ENCODE measurements around the gene SNRPN.
A peak's percentile ranks its signal among the peaks of the same experiment; 100 is the strongest.
"Not testable (repeated sequence)": the region's sequence is repeated elsewhere in the genome, so short reads cannot be mapped to it uniquely, and the experiment has no call there.

The SNRPN gene

GRCh38 chr15:24954783-24955530 lies at the start of gene SNRPN, which contains the start of gene SNURF:
TSS of gene SNRPN (plus strand) at chr15:24954987. CDS start at chr15:24974454, 19,467 bp downstream.
TSS of gene SNURF (plus strand) at chr15:24954987. CDS start at chr15:24955049, 62 bp downstream.
- DNase-seq: peak; percentile 53

GRCh38 chr15:24916305-24917009 lies 38.3 kb upstream of the SNRPN start:
- no peak for DNase-seq

GRCh38 chr15:24917431-24917830 lies 37.4 kb upstream of the SNRPN start:
- no peak for DNase-seq

DNA sequence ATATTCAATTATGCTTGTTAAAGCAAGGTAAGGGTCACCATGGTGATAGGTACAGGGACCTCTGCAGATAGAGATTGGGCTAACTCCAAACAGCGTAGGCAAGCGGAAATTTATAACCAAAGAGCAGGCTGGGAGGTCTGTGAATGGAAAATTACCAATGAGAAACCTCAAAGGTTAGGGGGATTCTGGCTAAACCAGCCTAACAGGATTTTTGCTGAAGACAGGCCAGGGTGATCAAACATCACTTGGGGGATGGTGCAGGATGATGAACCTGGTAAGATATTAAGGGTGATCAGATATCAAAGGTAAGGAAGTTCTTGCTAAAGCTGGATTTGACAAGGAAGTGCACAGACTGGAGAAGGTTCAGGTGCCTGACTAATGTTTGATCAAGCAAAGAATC lies 35.3 kb upstream of the SNRPN start:
- DNase-seq: no peak

DNA sequence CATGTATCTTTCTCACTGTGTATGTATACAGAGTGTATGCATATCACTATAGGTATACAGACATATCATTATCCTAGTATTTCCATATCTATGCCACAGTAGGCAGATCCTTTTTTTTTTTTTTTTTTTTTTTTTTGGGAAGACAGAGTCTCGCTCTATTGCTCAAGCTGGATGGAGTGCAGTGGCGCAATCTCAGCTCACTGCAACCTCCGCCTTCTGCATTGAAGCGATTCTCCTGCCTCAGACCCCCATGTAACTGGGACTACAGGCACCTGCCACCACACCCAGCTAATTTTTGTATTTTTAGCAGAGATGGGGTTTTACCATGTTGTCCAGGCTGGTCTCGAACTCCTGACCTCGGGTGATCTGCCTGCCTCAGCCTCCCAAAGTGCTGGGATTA lies 32.0 kb upstream of the SNRPN start:
- not testable (repeated sequence) for DNase-seq

DNA sequence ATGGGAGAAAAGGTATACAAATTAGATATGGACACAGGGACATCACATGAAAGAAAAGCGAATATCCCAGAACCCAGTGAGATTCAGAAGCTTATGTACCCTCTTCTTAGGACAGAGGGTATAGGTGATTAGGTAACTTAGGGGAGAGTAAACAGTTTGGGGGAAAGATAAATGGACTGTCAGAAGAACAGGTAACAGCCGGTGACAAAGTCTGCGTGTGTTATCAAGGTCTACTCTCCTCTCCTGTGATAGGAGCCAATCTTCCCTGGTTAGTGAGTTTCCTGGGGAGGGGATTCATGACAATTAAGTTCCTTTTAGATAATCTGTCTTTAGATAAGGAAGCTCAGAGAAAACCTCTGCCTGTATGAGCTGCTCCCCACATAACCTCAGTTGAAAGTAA lies 30.6 kb upstream of the SNRPN start:
- DNase-seq: no peak

DNA sequence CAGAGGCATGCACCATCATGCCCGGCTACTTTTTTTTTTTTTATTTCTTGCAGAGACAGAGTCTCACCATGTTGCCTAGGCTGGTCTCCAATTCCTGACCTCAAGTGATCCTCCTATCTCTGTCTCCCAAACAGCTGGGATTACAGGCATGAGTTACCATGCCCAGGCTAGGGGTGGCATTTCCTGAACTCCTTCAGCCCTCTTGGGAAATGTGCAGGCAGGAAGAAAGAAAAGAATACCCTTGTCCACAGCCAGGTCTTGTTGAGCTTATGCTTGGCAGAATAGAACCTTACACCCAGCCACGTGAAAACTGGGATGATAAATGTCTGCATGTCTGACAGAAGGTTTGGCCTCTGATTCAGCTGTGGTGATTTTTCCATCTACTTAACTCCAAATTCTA lies 30.2 kb upstream of the SNRPN start:
- DNase-seq: no peak

DNA sequence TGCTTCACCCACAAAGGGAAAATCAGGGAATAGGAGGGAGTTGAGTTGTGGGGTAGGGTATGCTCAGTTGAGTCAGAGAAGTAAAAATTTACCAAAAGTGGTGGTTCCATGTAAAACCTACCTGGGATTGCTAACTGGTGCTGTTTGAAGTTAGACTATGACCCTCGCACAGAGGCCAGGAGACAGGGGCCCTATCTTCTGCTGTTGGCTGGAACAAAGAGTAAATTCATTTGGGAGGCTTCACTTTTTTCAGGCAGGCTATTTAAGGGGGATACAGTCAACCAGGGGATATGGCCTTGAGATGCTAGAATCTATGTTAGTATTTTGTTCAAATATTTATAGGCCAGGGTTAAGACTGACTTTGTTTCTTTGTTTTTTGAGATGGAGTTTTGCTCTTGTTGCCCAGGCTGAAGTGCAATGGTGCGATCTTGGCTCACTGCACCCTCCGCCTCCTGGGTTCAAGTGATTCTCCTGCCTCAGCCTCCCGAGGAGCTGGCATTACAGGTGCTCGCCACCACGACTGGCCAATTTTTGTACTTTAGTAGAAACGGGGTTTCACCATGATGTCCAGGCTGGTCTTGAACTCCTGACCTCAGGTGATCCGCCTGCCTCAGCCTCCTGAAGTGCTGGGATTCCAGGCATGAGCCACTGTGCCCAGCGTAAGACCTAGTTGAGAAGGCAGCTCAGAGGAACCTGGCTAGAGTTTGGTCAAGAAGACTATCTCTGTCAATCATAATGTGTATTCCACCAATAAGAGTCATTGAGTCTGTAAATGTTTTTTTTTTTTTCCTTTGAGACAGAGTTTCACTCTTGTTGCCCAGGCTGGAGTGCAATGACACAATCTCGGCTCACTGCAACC lies 22.7 kb upstream of the SNRPN start:
- DNase-seq: not testable (repeated sequence)

DNA sequence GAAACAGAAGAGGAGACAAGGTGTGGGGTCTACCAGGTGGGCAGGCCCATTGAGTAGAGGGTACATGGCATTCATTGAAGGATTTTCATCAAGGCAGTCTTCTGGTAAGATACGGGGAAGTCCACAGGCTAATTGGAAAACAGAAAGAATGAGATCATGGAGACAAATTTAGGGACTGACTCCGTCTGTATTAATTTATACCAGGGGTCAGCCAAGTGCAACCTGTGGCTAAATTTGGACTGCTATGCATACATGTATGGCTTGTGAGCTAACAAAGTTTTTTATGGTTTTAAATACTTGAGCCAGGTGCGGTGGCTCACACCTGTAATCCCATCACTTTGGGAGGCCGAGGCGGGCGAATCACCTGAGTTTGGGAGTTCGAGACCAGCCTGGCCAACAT lies 21.1 kb upstream of the SNRPN start:
- DNase-seq: no peak

- not testable (repeated sequence) for DNase-seq
Observed at GRCh38 chr15:24938224-24938623, 16.6 kb upstream of the SNRPN start.

DNA sequence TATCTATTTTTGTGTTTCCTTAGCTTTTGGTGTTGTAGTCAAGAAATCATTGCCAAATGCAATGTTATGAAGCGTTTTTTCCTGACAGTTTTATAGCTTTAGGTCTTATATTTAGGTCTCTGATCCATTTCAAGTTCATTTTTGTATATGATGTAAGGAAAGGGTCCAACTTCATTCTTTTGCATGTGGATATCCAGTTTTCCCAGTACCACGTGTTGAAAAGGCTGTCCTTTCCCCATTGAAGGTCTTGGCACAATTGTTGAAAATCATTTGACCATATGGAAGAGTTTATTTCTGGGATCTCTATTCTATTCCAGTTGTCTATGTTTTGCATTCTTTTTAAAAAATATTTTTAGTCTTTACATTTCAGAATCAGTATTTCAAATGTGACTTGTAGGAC lies 14.6 kb upstream of the SNRPN start:
- DNase-seq: no peak

GRCh38 chr15:24943361-24943760 lies 11.4 kb upstream of the SNRPN start:
- DNase-seq: no peak

DNA sequence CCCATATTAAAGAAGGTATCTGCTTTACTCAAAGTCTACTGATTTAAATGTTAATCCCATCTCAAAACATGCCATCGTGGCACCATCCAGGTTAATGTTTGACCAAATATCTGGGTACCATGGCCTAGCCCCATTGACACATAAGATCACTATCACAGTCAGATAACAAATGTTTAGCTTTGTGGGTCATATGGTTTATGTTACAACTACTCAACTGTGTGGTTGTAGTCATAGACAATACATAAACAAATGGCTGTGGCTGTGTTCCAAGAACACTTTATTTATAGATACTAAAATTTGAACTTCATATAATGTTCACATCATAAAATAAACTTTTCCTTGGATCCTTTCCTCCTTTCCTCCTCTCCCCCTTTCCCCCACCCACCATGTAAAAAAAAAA lies 9.8 kb upstream of the SNRPN start:
- no peak for DNase-seq

DNA sequence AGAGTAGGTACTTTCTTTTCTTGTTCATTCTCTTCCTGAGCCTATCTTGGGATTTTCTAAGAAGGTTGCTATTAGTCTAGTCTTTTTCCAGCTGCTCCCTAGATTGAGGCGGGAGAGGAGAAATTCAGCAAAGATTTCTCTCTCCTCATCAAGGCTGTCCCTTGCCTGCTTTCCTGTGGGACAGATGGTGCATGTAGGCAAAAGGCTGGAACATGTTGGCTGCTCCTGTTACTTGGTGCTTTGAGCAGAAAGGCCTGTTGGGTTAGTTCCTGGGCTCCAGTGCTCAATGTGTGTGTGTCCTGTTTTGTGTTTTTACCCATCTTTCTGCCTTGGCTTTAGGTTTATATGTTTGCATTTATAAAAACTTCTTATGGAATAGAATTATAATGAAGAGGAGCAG lies 9.1 kb upstream of the SNRPN start:
- no peak for DNase-seq

- no peak for DNase-seq
Observed at GRCh38 chr15:24948495-24948894, 6.3 kb upstream of the SNRPN start.

DNA sequence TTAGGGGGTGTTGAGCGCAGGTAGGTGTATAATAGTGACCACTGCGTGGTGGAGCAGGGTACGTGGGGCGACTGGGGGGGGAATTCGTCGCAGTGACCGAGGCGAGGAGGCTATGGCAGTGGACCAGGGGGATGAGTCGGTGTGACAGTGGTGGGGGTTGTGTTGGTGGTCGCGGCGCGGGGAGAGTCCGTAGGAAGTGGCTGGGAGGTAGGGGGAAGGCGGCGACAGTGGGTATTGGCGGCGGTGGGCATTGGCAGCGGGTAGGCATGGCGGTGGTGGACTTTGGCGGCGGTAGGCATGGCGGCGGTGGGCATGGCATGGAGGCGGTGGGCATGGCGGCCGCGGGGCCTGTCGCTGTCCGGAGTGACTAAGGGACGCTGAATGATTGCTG lies 739 bp downstream of the SNRPN start:
- DNase-seq: no peak

DNA sequence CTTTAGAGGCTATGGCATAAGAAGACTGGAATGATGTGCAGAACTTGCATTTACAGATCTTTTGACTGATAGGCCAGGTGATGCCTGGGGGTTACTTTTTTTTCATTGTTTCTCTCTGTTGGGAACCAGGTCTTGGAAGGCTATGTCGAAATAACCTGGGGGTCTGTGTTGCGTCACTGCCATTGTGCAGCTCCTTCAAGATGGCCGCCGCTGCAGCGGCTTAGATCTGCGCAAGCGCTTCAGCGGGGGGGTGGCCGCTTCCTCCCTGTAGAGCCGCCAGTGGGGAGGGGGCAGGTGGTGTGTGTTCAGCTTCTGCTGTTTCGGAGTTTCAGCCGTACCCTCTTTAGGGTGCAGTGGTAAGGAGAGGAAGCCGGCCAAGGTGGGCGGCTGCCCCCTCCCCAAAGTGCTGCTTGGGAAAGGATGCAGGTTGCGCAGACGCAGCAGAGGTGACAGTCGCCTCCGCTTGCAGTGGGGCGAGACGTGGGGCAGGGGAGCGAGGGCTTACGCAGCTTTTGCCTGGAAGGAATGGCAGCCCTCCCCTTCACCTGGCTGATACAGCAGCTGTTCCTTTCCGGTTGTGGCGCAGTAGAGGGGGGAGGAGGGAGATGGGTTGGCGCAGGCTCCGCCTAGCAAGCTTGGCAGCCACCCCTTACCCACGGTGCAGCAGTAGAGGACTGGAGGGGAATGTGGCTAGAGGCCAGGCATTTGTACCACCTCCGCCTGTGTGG lies 1.5 kb downstream of the SNRPN start:
- peak; percentile 68 for DNase-seq

- DNase-seq: no peak
Observed at GRCh38 chr15:24957691-24958090, 2.9 kb downstream of the SNRPN start.

DNA sequence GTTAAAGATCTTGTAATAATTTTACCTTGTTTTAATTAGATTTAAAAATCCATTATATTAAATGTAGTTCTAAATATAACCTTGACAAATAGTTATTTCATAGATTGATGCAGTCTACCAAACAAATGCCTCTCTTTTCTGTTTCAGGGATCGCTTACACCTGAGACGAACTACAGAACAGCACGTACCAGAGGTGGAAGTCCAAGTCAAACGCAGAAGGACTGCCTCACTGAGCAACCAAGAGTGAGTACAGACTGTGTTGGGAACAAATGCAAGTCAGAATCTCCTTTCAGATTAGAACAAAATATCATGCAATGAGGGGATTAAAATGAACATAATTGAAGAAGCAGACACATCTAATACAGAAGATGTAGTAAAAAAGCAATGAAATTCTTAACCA lies 7.2 kb downstream of the SNRPN start:
- no peak for DNase-seq

GRCh38 chr15:24962880-24963279 lies 8.1 kb downstream of the SNRPN start:
- DNase-seq: no peak

DNA sequence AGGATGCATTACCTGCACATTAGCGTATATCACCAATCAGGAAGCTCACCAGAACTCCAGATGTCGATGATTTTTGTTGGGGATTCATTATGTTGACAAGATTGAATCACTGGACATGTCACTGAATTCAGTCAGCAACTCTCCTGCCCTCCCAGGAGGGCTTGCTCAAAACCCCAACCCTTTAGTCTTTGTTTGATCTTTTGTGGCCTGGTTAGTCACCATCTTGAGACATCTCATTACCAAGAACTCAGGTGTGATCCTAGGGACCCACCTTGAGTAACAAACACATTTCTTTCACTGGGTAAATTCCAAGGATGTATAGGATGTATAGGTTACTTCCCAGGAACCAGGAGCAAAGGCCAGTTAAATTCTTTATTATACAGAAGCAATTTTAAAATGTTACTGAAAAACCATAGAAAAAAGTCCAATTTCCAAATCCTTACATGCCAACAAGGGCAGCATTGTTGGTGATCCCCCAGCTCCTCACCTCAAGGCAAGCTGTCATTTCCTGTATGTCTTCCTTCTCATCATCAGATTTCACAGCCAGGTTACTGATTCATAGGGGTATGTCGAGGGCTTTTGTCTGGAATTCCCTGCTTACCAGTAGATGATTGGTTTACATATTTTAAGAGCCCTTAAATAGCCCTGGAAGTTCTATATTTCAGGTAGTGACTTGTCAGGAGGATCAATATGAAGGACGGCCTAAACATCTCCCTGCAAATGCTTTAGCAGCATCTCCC lies 11.7 kb downstream of the SNRPN start:
- no peak for DNase-seq

DNA sequence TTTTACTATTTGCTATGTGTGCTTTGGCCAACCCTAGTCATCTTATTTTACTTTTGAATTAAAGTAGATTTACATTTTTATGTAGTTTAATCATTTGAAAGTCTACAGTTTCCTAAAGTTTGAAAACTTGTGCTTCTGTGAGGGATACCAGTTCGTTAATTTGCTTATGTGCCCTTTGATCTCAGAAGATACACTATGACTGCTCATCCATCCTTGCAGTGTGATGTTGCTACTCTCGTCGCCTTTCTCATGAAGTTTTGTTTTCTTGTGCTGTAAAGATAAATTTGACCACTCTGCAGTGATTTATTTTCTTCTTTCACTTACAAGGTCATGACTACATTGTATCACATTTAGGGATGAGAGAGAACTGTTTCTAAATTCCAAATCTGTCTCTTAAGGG lies 16.3 kb downstream of the SNRPN start:
- DNase-seq: no peak
